H1 (cell line): ENCODE data around the gene NDFIP2. TPM values are rescaled to one million over a fixed set of nuclear protein-coding genes. Genes with fewer than 3 reads are reported as not detected.

ENCODE experiments used
- CTCF ChIA-PET: fragments of 300-600 bp; sonication (Branson Sonifier 250); formaldehyde crosslinking; loops from one replicate; lab custom pipeline; 2021; ENCODE audit not compliant: partially characterized antibody; lab: Charles Lee
- POLR2A ChIA-PET: fragments of 300-600 bp; sonication (Branson Sonifier 250); formaldehyde crosslinking; loops from one replicate; lab custom pipeline; 2021; ENCODE audit warnings: inconsistent platforms; ENCODE audit not compliant: partially characterized antibody; lab: Charles Lee
- DNase-seq, 2 experiments: peaks; one replicate each; pipeline versions ENCODE4 v3.0.0 to v3.0.0-alpha.2; 2010 to 2022; ENCODE audit warnings: low spot score in 2 of 2, low read depth in 1 of 2, mixed read lengths in 1 of 2
- FAIRE-seq: peaks from 2 replicates; lab custom pipeline; 2011; peaks lifted over from hg19 to GRCh38; lab: Jason Lieb, UNC
- H2AFZ ChIP-seq: 2 replicates; pipeline ENCODE4 v1.8.1; 2012; ENCODE audit warnings: low read length, inconsistent platforms
- H2AK5ac ChIP-seq: 2 replicates; pipeline ENCODE4 v1.6.1; 2013; ENCODE audit warnings: low read depth, low read length
- H2BK120ac ChIP-seq: replicated peaks from 2 replicates; pipeline ENCODE3; 2013; ENCODE audit warnings: low read depth, low read length, inconsistent platforms
- H2BK12ac ChIP-seq: 2 replicates; pipeline ENCODE4 v1.6.1; 2013; ENCODE audit warnings: low read depth, low read length
- H2BK15ac ChIP-seq: 2 replicates; pipeline ENCODE4 v1.6.1; 2013; ENCODE audit warnings: low read length
- H2BK20ac ChIP-seq: 2 replicates; pipeline ENCODE4 v1.6.1; 2013; ENCODE audit warnings: low read length
- H2BK5ac ChIP-seq: 2 replicates; pipeline ENCODE4 v1.6.1; 2013; ENCODE audit warnings: low read depth, low read length
- H3K14ac ChIP-seq: 2 replicates; pipeline ENCODE4 v1.6.1; 2013; ENCODE audit warnings: inconsistent platforms; ENCODE audit not compliant: insufficient read length
- H3K18ac ChIP-seq: 2 replicates; pipeline ENCODE4 v1.6.1; 2013; ENCODE audit warnings: low read length; ENCODE audit errors: extremely low read depth
- H3K23ac ChIP-seq: 2 replicates; pipeline ENCODE4 v1.6.1; 2013; ENCODE audit warnings: inconsistent platforms; ENCODE audit not compliant: insufficient read length
- H3K23me2 ChIP-seq: 2 replicates; pipeline ENCODE4 v1.6.1; 2013; ENCODE audit warnings: low read depth, low read length
- H3K27ac ChIP-seq: 2 replicates; pipeline ENCODE4 v1.6.1; 2011; ENCODE audit warnings: low read depth, low read length, inconsistent platforms
- H3K27me3 ChIP-seq, 4 experiments: replicated peaks in 1 of 4; 1 replicate in 1 of 4; 2 replicates in 3 of 4; pipeline versions ENCODE4 v1.6.1 to v1.8.1; 2011 to 2013; ENCODE audit warnings: low read length in 3 of 4, mild to moderate bottlenecking in 3 of 4, inconsistent platforms in 2 of 4, mixed read lengths in 2 of 4, moderate library complexity in 1 of 4; ENCODE audit not compliant: control insufficient read depth in 3 of 4, insufficient read depth in 3 of 4; ENCODE audit errors: extremely low read depth in 1 of 4
- H3K36me3 ChIP-seq, 4 experiments: 2 replicates each; pipeline versions ENCODE4 v1.6.1 to v1.8.1; 2011 to 2013; ENCODE audit warnings: mild to moderate bottlenecking in 4 of 4, low read length in 3 of 4, moderate library complexity in 2 of 4, control low read depth in 1 of 4, inconsistent platforms in 1 of 4; ENCODE audit not compliant: insufficient read depth in 4 of 4, control insufficient read depth in 2 of 4
- H3K4ac ChIP-seq: replicated peaks from 2 replicates; pipeline ENCODE3; 2013; ENCODE audit warnings: low read length, low read depth, mixed read lengths, inconsistent platforms; ENCODE audit not compliant: insufficient read length
- H3K4me1 ChIP-seq, 4 experiments: replicated peaks in 1 of 4; 1 replicate in 1 of 4; 2 replicates in 3 of 4; pipeline versions ENCODE4 v1.6.1 to v1.8.1; 2011 to 2013; ENCODE audit warnings: low read length in 3 of 4, inconsistent platforms in 2 of 4, mixed read lengths in 1 of 4; ENCODE audit not compliant: insufficient read depth in 4 of 4, control insufficient read depth in 3 of 4
- H3K4me2 ChIP-seq, 2 experiments: 2 replicates each; pipeline versions ENCODE4 v1.6.1 to v1.8.1; 2011 to 2013; ENCODE audit warnings: low read depth in 2 of 2, low read length in 2 of 2, control low read depth in 1 of 2, inconsistent platforms in 1 of 2, mild to moderate bottlenecking in 1 of 2; ENCODE audit not compliant: insufficient read depth in 1 of 2
- H3K4me3 ChIP-seq, 4 experiments: fragments of 200-600, 300-600 bp in 1 of 4; sonication (generic), shearing (Covaris generic), sonication (Bioruptor Twin) in 1 of 4; 2 replicates each; pipeline versions ENCODE4 v1.5.1 to v1.8.1; 2011 to 2016; ENCODE audit warnings: low read length in 4 of 4, low read depth in 3 of 4, control low read depth in 2 of 4, inconsistent platforms in 2 of 4, mild to moderate bottlenecking in 2 of 4, mixed read lengths in 1 of 4, moderate library complexity in 1 of 4; ENCODE audit not compliant: insufficient read depth in 2 of 4; ENCODE audit errors: extremely low read depth in 1 of 4
- H3K56ac ChIP-seq: replicated peaks from 2 replicates; pipeline ENCODE3; 2013; ENCODE audit warnings: low read depth, mild to moderate bottlenecking, mixed read lengths, low read length, inconsistent platforms; ENCODE audit not compliant: insufficient read length
- H3K79me1 ChIP-seq: 2 replicates; pipeline ENCODE4 v1.6.1; 2013; ENCODE audit warnings: low read depth, low read length, control low read depth
- H3K79me2 ChIP-seq, 2 experiments: 2 replicates each; pipeline versions ENCODE4 v1.6.1 to v1.8.1; 2012 to 2013; ENCODE audit warnings: low read length in 2 of 2, mild to moderate bottlenecking in 2 of 2, inconsistent platforms in 1 of 2; ENCODE audit not compliant: insufficient read depth in 2 of 2, control insufficient read depth in 1 of 2
- H3K9ac ChIP-seq, 4 experiments: replicated peaks in 1 of 4; 1 replicate in 1 of 4; 2 replicates in 3 of 4; pipeline versions ENCODE4 v1.6.1 to v1.8.1; 2011 to 2013; ENCODE audit warnings: low read depth in 3 of 4, low read length in 3 of 4, control low read depth in 2 of 4, mild to moderate bottlenecking in 2 of 4, moderate library complexity in 2 of 4, inconsistent platforms in 1 of 4; ENCODE audit errors: extremely low read depth in 1 of 4
- H3K9me3 ChIP-seq, 2 experiments: 2 replicates each; pipeline versions ENCODE4 v1.6.1 to v1.8.1; 2012 to 2013; ENCODE audit warnings: mild to moderate bottlenecking in 2 of 2, moderate library complexity in 2 of 2, control low read depth in 1 of 2, inconsistent platforms in 1 of 2, low read depth in 1 of 2, low read length in 1 of 2, mixed read lengths in 1 of 2; ENCODE audit not compliant: insufficient read depth in 2 of 2
- H4K20me1 ChIP-seq, 2 experiments: replicated peaks in 1 of 2; 2 replicates each; pipeline versions ENCODE3 to v1.8.1; 2011 to 2013; ENCODE audit warnings: inconsistent platforms in 2 of 2, low read length in 2 of 2, mild to moderate bottlenecking in 1 of 2; ENCODE audit not compliant: insufficient read depth in 2 of 2, control insufficient read depth in 1 of 2
- H4K5ac ChIP-seq: 2 replicates; pipeline ENCODE4 v1.6.1; 2013; ENCODE audit warnings: low read length, low read depth, mixed read lengths, inconsistent platforms; ENCODE audit not compliant: insufficient read length
- H4K8ac ChIP-seq: 2 replicates; pipeline ENCODE4 v1.8.0; 2013; ENCODE audit warnings: mild to moderate bottlenecking, moderate library complexity, low read length, inconsistent platforms; ENCODE audit not compliant: insufficient read depth; ENCODE audit errors: extremely low read depth
- H4K91ac ChIP-seq: replicated peaks from 2 replicates; pipeline ENCODE3; 2013; ENCODE audit warnings: low read length, mixed read lengths, inconsistent platforms; ENCODE audit not compliant: insufficient read length
- BCL11A ChIP-seq, 2 experiments: IDR thresholded peaks; one replicate each; pipeline ENCODE4 v1.6.1; 2011; ENCODE audit warnings: low read depth in 2 of 2, low read length in 2 of 2, mild to moderate bottlenecking in 2 of 2
- CBX8 ChIP-seq: fragments of 300-800, 300-1000 bp; sonication (generic); IDR thresholded peaks from 2 replicates; pipeline ENCODE4 v1.7.1; 2016; ENCODE audit warnings: low read depth, low read length, borderline replicate concordance
- EZH2 ChIP-seq: fragments of 200-600 bp; sonication (generic); IDR thresholded peaks from 2 replicates; pipeline ENCODE4 v1.7.1; 2012; ENCODE audit warnings: low read depth, mild to moderate bottlenecking, moderate library complexity, low read length, inconsistent platforms; ENCODE audit not compliant: severe bottlenecking
- GABPA ChIP-seq: IDR thresholded peaks from 2 replicates; pipeline ENCODE4 v1.6.1; 2011; ENCODE audit warnings: mild to moderate bottlenecking, low read length, moderate library complexity, borderline replicate concordance; ENCODE audit not compliant: insufficient read depth
- SIRT6 ChIP-seq: IDR thresholded peaks from one replicate; pipeline ENCODE4 v1.7.1; 2012; ENCODE audit warnings: low read length, inconsistent platforms
- SP4 ChIP-seq: IDR thresholded peaks from 2 replicates; pipeline ENCODE4 v1.6.1; 2012; ENCODE audit warnings: low read length, inconsistent platforms
- WGBS, 2 experiments: shearing (Covaris generic) in 1 of 2; methylation state at CpG; one replicate each; pipeline versions ENCODE4 v1.1.6 to v1.1.7; 2013 to 2015; ENCODE audit warnings: low lambda C conversion rate in 2 of 2, mixed read lengths in 2 of 2, inconsistent platforms in 1 of 2, low coverage in 1 of 2, missing lambda C conversion rate in 1 of 2; ENCODE audit not compliant: insufficient replicate concordance in 2 of 2, insufficient coverage in 1 of 2, insufficient read length in 1 of 2; ENCODE audit errors: extremely low coverage in 1 of 2, missing lambda C conversion rate in 1 of 2; 5-methylcytosine and 5-hydroxymethylcytosine counted together
- polyA plus RNA-seq, 7 experiments: library from polyadenylated mRNA; depleted of rRNA in 3 of 7; stranded (reverse) in 5 of 7; unstranded in 2 of 7; fragments of >200 nt in 5 of 7; fragments of 200-250 nt in 2 of 7; gene quantifications; 1 replicate in 5 of 7; 2 replicates in 1 of 7; 4 replicates in 1 of 7; pipeline versions ENCODE4 v1.2.1 to v1.2.3, GENCODE V29; 2011 to 2013; ENCODE audit warnings: missing spikeins in 2 of 7, mixed read lengths in 2 of 7
- total RNA-seq: library from RNA; stranded (reverse); fragmentation: NEBNext Ultra II Directional; extraction: Animal tissue kit (Norgen Biotek cat#: 25700); gene quantifications from 2 replicates; pipeline ENCODE4 v1.2.1, GENCODE V29; 2021
- TF ChIP-seq, protein P1 (sequence below): IDR thresholded peaks from 2 replicates; pipeline ENCODE4 v1.6.1; 2011; ENCODE audit warnings: low read length, improper control_type of control experiment
- TF ChIP-seq, protein P2 (sequence below): IDR thresholded peaks from 2 replicates; pipeline ENCODE4 v1.6.1; 2012; ENCODE audit warnings: inconsistent platforms

Gene NDFIP2
- total and polyA plus RNA-seq, 2 of the 8 experiments (the other 6 are each of a cell fraction or from before 2014, with no cell fraction given): 11.1 to 32.9 TPM

DNA sequence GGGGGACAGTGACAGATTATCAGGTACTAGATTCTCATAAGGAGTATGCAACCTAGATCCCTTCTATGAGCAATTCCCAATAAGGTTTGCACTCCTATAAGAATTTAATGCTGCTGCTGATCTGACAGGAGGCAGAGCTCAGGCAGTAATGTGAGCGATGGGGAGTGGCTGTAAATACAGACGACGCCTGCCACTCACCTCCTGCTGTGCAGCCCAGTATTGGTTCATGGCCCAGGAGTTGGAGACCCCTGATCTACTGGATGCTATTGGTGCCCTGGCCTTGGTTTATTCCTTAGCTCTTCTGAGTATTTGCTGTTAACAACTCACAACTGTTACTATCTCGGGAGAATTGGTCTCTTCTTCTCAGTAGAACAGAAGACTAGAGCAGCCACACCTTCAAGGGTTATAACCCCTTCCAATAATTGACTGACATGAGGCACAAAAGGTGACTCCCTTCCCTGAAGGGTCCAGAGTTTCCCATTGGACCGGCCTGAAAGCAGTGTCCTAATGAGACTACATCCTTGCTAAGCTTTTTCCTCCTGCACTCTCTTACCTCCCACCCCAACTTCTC lies 39.9 kb upstream of the NDFIP2 start:
- no peak overlapping the region for H3K9ac ChIP-seq
- no peak overlapping the region for H4K5ac ChIP-seq
- DNase-seq (no peak), FAIRE-seq (no peak)
- no peaks in the 10 kb centered on the region for H3K36me3 ChIP-seq
- H3K9me3 ChIP-seq: no peaks in the 10 kb centered on the region
- no peak overlapping the region for H3K4me2 ChIP-seq
- no peaks in the 10 kb centered on the region for H3K79me2 ChIP-seq
- CTCF ChIA-PET: interaction anchor here (2.4 kb wide), 1 partner anchor 18 kb away, joined by 12 read pairs; no protein-coding TSS in a partner anchor
- TF ChIP-seq BCL11A (IDR thresholded peaks at IDR 0.05; ENCODE audit: low read depth in 2 of 2, low read length in 2 of 2): no peak
- TF ChIP-seq, protein P1, sequence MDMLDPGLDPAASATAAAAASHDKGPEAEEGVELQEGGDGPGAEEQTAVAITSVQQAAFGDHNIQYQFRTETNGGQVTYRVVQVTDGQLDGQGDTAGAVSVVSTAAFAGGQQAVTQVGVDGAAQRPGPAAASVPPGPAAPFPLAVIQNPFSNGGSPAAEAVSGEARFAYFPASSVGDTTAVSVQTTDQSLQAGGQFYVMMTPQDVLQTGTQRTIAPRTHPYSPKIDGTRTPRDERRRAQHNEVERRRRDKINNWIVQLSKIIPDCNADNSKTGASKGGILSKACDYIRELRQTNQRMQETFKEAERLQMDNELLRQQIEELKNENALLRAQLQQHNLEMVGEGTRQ: no peak
- no peak for TF ChIP-seq SIRT6
- no peak for TF ChIP-seq SP4
- TF ChIP-seq GABPA: no peak
- TF ChIP-seq, protein P2, sequence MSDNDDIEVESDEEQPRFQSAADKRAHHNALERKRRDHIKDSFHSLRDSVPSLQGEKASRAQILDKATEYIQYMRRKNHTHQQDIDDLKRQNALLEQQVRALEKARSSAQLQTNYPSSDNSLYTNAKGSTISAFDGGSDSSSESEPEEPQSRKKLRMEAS: no peak
- TF ChIP-seq EZH2: no peak
- no peak for TF ChIP-seq CBX8
- no peak overlapping the region for H3K14ac ChIP-seq
- no peak overlapping the region for H4K91ac ChIP-seq
- no peaks in the 10 kb centered on the region for H3K79me1 ChIP-seq
- H2BK5ac ChIP-seq: no peak overlapping the region
- no peak overlapping the region for H3K56ac ChIP-seq
- H3K4ac ChIP-seq: no peak overlapping the region
- H2AFZ ChIP-seq: 0 out of 2 replicates have a peak overlapping the region, but pooled peaks have one; percentile 81
- no peaks in the 10 kb centered on the region for H3K23me2 ChIP-seq
- no peak overlapping the region for H2BK120ac ChIP-seq
- no peaks in the 10 kb centered on the region; a peak in 1 of 7 replicates for H3K4me1 ChIP-seq
- no peak overlapping the region for H3K27ac ChIP-seq
- H3K27me3 ChIP-seq: no peaks in the 10 kb centered on the region
- WGBS, 2 experiments: 81% methylated on average over 5 of the region's 5 CpGs; no CpG with 5 or more reads in 1 of the 2 experiments
- no peak overlapping the region for H4K8ac ChIP-seq
- H3K4me3 ChIP-seq: no peak overlapping the region
- H2BK15ac ChIP-seq: no peak overlapping the region
- no peak overlapping the region for H2AK5ac ChIP-seq
- POLR2A ChIA-PET: interaction anchor here (1.3 to 1.4 kb wide), 2 partner anchors 14 to 17 kb away, joined by 3 read pairs; no protein-coding TSS in a partner anchor
- no peak overlapping the region for H2BK12ac ChIP-seq
- no peak overlapping the region for H2BK20ac ChIP-seq
- no peak overlapping the region for H3K23ac ChIP-seq
- no peaks in the 10 kb centered on the region for H4K20me1 ChIP-seq
- no peak overlapping the region for H3K18ac ChIP-seq
